Keratinocyte (primary cell): ENCODE results near the gene PFDN2. TPM values are rescaled to one million over a fixed set of nuclear protein-coding genes. Genes with fewer than 3 reads are reported as not detected.

Experiments used
- DNase-seq: peaks from one replicate; pipeline ENCODE4 v3.0.0-alpha.2; 2011; ENCODE audit warnings: low read depth, missing footprints, low spot score
- FAIRE-seq: peaks from 2 replicates; lab custom pipeline; 2011; peaks lifted over from hg19 to GRCh38; lab: Jason Lieb, UNC
- H2AFZ ChIP-seq: 2 replicates; pipeline ENCODE4 v1.6.0; 2012; ENCODE audit warnings: low read length, control low read depth, inconsistent platforms; ENCODE audit not compliant: control insufficient read depth
- H3K27ac ChIP-seq: 2 replicates; pipeline ENCODE4 v1.5.1; 2011; ENCODE audit warnings: low read length; ENCODE audit not compliant: control insufficient read depth, insufficient read depth
- H3K27me3 ChIP-seq: 3 replicates; pipeline ENCODE4 v1.6.0; 2011; ENCODE audit warnings: low read length; ENCODE audit not compliant: control insufficient read depth, insufficient read depth; ENCODE audit errors: extremely low read depth
- H3K36me3 ChIP-seq, 2 experiments: 2 replicates in 1 of 2; 3 replicates in 1 of 2; pipeline ENCODE4 v1.5.1; 2011; ENCODE audit warnings: low read length in 2 of 2, mild to moderate bottlenecking in 1 of 2; ENCODE audit not compliant: control insufficient read depth in 2 of 2, insufficient read depth in 2 of 2; ENCODE audit errors: extremely low read depth in 1 of 2
- H3K4me1 ChIP-seq: 3 replicates; pipeline ENCODE4 v1.5.1; 2011; ENCODE audit warnings: low read length; ENCODE audit not compliant: control insufficient read depth, insufficient read depth; ENCODE audit errors: extremely low read depth
- H3K4me2 ChIP-seq: 3 replicates; pipeline ENCODE4 v1.6.0; 2011; ENCODE audit warnings: low read depth, low read length; ENCODE audit not compliant: control insufficient read depth, insufficient read depth; ENCODE audit errors: extremely low read depth
- H3K4me3 ChIP-seq, 3 experiments: fragments of 200-600 bp in 1 of 3; sonication (generic) in 1 of 3; 2 replicates in 2 of 3; 3 replicates in 1 of 3; pipeline ENCODE4 v1.5.1; 2011 to 2016; ENCODE audit warnings: low read length in 3 of 3, mild to moderate bottlenecking in 3 of 3, control low read depth in 2 of 3, inconsistent platforms in 1 of 3, low read depth in 1 of 3, mixed read lengths in 1 of 3, mixed run types in 1 of 3, moderate library complexity in 1 of 3; ENCODE audit not compliant: control insufficient read depth in 2 of 3, insufficient read depth in 2 of 3; ENCODE audit errors: extremely low read depth in 1 of 3
- H3K79me2 ChIP-seq: 2 replicates; pipeline ENCODE4 v1.6.0; 2012; ENCODE audit warnings: low read length; ENCODE audit not compliant: control insufficient read depth, insufficient read depth
- H3K9ac ChIP-seq: 3 replicates; pipeline ENCODE4 v1.6.0; 2011; ENCODE audit warnings: low read length; ENCODE audit not compliant: control insufficient read depth, insufficient read depth; ENCODE audit errors: extremely low read depth
- H3K9me1 ChIP-seq: 3 replicates; pipeline ENCODE4 v1.6.0; 2011; ENCODE audit warnings: low read length; ENCODE audit not compliant: control insufficient read depth, insufficient read depth; ENCODE audit errors: extremely low read depth
- H3K9me3 ChIP-seq: 2 replicates; pipeline ENCODE4 v1.5.1; 2012; ENCODE audit warnings: low read depth, low read length; ENCODE audit not compliant: control insufficient read depth
- H4K20me1 ChIP-seq: 3 replicates; pipeline ENCODE4 v1.6.0; 2011; ENCODE audit warnings: low read length; ENCODE audit not compliant: control insufficient read depth, insufficient read depth; ENCODE audit errors: extremely low read depth
- EZH2 ChIP-seq: IDR thresholded peaks from one replicate; pipeline ENCODE4 v1.6.1; 2012; ENCODE audit warnings: inconsistent platforms, mild to moderate bottlenecking, low read length, moderate library complexity
- dilution Hi-C: fragments of 300-500 bp; cut with MboI; formaldehyde crosslinking; loops from one replicate; pipeline ENCODE4 v1.7.0; 2020; ENCODE audit warnings: low sequenced_read_pairs; ENCODE audit not compliant: extremely low pct_ligation_motif_present
- polyA plus RNA-seq, 5 experiments: library from polyadenylated mRNA; depleted of rRNA in 3 of 5; stranded (reverse) in 3 of 5; stranded (forward) in 1 of 5; unstranded in 1 of 5; fragments of >200 nt; gene quantifications; 1 replicate in 1 of 5; 2 replicates in 3 of 5; 3 replicates in 1 of 5; pipeline versions ENCODE4 v1.2.1 to v1.2.3, GENCODE V29; 2011 to 2012; ENCODE audit warnings: missing spikeins in 2 of 5, low read depth in 1 of 5, low replicate concordance in 1 of 5
- TF ChIP-seq, protein P1 (sequence below), 3 experiments: IDR thresholded peaks in 1 of 3; conservative IDR thresholded peaks in 1 of 3; optimal IDR thresholded peaks in 1 of 3; 2 replicates in 2 of 3; 3 replicates in 1 of 3; pipeline versions ENCODE3 to v1.5.1; 2011; ENCODE audit warnings: low read length in 3 of 3, mild to moderate bottlenecking in 3 of 3, moderate library complexity in 2 of 3, control low read depth in 1 of 3, inconsistent platforms in 1 of 3; ENCODE audit not compliant: insufficient read depth in 2 of 3; ENCODE audit errors: extremely low read depth in 1 of 3

PFDN2 gene
- polyA plus RNA-seq, 1 donor (not counting 4 experiments of a cell fraction or from before 2014, with no cell fraction given), result 184 TPM

DNA sequence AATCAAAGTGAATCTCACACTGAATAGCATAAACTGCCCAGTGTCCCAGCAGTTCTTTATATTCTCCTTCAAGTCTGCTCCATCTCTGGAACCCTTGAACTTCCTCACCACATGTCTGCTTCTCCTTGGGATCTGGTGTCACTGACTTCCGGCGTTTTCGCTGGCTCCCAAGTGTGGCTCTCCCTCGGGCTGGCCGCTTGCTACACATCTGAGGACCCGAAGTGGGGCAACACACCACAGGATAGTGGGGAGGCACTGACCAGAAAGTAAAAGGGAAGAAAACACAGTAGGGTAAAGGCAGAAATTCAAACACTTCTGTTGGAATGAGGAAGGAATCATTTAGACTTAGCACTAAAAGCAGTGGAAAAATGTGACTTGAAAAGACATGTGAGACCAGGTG, 5.1 kb upstream of the PFDN2 start:
- H3K4me3 ChIP-seq, result no peak overlapping the region
- no peaks in the 10 kb centered on the region for H4K20me1 ChIP-seq
- TF ChIP-seq, protein P1, sequence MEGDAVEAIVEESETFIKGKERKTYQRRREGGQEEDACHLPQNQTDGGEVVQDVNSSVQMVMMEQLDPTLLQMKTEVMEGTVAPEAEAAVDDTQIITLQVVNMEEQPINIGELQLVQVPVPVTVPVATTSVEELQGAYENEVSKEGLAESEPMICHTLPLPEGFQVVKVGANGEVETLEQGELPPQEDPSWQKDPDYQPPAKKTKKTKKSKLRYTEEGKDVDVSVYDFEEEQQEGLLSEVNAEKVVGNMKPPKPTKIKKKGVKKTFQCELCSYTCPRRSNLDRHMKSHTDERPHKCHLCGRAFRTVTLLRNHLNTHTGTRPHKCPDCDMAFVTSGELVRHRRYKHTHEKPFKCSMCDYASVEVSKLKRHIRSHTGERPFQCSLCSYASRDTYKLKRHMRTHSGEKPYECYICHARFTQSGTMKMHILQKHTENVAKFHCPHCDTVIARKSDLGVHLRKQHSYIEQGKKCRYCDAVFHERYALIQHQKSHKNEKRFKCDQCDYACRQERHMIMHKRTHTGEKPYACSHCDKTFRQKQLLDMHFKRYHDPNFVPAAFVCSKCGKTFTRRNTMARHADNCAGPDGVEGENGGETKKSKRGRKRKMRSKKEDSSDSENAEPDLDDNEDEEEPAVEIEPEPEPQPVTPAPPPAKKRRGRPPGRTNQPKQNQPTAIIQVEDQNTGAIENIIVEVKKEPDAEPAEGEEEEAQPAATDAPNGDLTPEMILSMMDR (optimal IDR thresholded peaks at IDR 0.05 in 1 of 3, IDR thresholded peaks at IDR 0.05 in 1 of 3, conservative IDR thresholded peaks at IDR 0.05 in 1 of 3; ENCODE audit: extremely low read depth in 1 of 3, insufficient read depth in 2 of 3, low read length in 3 of 3), result no peak
- no peak for TF ChIP-seq EZH2
- H3K79me2 ChIP-seq, result peaks cover 36% of the 10 kb centered on the region
- no peak overlapping the region for H3K27ac ChIP-seq
- DNase-seq, result no peak
- H3K4me1 ChIP-seq, result peaks cover 18% of the 10 kb centered on the region
- no peaks in the 10 kb centered on the region for H3K9me1 ChIP-seq
- no peaks in the 10 kb centered on the region for H3K27me3 ChIP-seq
- peaks cover 28 to 44% of the 10 kb centered on the region in 2 experiments for H3K36me3 ChIP-seq
- H3K4me2 ChIP-seq, result no peak overlapping the region
- no peak overlapping the region for H3K9ac ChIP-seq
- dilution Hi-C loops, result no loop called here
- no peaks in the 10 kb centered on the region for H3K9me3 ChIP-seq
- no peak overlapping the region for H2AFZ ChIP-seq
- no peak for FAIRE-seq

GRCh38 chr1:161121834-161122233, 4.0 kb upstream of the PFDN2 start:
- no peaks in the 10 kb centered on the region for H3K9me1 ChIP-seq
- no peak overlapping the region for H2AFZ ChIP-seq
- no peak overlapping the region for H3K4me3 ChIP-seq
- FAIRE-seq (no peak), DNase-seq (no peak)
- no peak overlapping the region for H3K4me2 ChIP-seq
- H3K27ac ChIP-seq, result no peak overlapping the region
- no peak overlapping the region for H3K9ac ChIP-seq
- dilution Hi-C loops, result no loop called here
- peaks cover 18% of the 10 kb centered on the region for H3K4me1 ChIP-seq
- no peaks in the 10 kb centered on the region for H3K27me3 ChIP-seq
- no peak for TF ChIP-seq EZH2
- TF ChIP-seq, protein P1 (optimal IDR thresholded peaks at IDR 0.05 in 1 of 3, IDR thresholded peaks at IDR 0.05 in 1 of 3, conservative IDR thresholded peaks at IDR 0.05 in 1 of 3; ENCODE audit: extremely low read depth in 1 of 3, insufficient read depth in 2 of 3, low read length in 3 of 3), result no peak
- H3K9me3 ChIP-seq, result no peaks in the 10 kb centered on the region
- no peaks in the 10 kb centered on the region for H4K20me1 ChIP-seq
- peaks cover 36% of the 10 kb centered on the region for H3K79me2 ChIP-seq
- H3K36me3 ChIP-seq, result peaks cover 27 to 39% of the 10 kb centered on the region in 2 experiments
